Stimulated activated CD8-positive, alpha-beta memory T cell treated with anti-CD3 and anti-CD28 coated beads, Interleukin-15, amount 100 ng/mL, for 1 hour (primary cell): ENCODE data around the gene ANKS3.

Experiments used
- DNase-seq: peaks from one replicate; pipeline ENCODE4 v3.0.0-alpha.2; 2020; ENCODE audit warnings: low read depth

ANKS3 gene

DNA sequence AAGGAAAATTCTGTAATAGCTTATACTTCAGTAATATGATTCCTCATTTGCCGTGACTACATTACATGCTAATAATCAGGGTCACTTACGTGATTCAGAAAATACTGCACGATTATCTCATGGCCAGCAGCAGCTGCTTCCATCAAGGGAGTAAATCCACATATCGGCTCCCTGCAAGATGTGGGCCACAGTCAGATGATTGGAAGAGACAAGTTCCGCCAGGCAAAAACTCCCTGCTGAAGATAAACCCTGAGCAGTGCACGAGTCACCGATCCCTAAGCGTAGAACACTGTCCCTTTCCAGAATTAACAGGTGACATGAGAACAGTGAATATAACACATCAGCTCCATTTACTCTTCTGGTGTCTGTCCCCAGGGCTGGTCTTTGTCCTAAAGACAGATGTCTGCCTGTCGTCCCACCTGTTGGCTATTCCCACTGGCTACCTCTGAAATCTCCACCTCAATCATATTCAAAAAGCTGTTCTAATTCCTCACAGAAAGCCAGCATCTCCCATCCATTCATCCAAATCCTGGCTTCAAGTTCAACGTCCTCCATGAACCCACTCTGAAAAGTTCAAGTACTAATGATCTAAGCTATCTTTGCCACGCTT is 9.3 kb downstream of the ANKS3 start:
- no peak for DNase-seq

DNA sequence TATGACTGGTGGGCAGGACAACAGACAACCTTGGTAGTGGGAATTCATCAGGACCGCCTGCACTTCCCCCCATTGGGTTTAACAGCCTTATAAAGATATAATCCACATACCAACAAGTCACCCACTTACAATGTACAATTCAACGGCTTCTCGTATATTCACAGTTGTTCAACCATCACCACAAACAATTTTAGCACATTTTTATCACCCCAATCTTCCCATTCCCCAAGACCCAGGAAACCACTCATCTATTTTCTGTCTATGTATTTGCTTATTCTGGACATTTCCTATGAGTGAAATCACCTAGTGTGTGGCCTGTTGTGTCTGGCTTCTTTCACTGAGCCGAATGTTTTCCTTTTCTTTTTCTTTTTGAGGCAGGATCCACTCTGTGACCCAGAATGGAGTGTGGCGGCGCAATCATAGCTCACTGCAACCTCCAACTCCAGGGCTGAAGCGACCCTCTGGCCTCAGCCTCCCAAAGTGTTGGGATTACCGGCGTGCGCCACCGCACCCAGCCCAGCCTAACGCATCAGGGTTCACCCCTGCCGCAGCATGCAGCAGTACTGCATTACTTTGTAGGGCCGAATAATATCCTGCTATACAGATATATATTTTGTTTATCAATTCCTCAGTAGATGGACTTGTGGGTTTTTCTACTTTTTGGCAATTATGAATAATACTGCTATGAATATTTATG is 10.9 kb downstream of the ANKS3 start:
- DNase-seq = no peak

DNA sequence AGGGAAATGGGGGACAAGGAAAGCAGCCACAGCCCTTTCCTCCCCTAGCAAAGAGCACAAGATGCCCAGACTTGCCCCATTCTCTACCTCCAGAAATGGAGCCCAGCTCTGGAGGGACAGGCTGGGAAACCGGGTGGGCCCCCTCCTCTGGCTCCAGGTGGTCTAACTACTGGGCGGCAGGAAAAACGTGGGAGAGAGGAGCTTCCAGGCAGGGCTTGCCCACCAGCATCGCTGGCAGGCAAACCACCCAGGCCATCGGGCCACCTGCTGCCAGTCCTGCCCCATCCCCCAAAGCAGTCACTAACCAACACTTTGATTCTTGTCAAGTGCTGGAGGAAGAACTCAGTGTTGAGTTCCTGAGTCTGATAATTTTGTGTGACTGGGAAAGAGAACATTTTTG is 15.6 kb downstream of the ANKS3 start:
- DNase-seq = no peak

DNA sequence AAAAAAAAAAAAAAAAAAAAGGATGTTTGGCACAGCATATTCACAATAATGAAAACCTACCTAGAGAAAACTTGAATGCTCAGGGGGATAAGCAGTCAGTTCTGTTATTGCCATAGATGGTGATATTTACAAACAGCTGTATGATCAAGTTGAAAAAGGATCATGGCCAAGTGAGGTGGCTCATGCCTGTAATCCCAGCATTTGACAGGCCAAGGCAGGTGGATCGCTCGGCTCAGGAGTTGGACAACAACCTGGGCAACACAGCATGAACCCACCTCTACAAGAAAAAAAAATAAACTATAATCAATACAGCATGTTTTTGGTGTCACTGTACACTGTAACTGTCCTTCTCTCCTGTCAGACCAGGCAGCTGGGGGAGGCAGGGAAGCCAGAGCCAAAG is 19.1 kb downstream of the ANKS3 start:
- DNase-seq = no peak

DNA sequence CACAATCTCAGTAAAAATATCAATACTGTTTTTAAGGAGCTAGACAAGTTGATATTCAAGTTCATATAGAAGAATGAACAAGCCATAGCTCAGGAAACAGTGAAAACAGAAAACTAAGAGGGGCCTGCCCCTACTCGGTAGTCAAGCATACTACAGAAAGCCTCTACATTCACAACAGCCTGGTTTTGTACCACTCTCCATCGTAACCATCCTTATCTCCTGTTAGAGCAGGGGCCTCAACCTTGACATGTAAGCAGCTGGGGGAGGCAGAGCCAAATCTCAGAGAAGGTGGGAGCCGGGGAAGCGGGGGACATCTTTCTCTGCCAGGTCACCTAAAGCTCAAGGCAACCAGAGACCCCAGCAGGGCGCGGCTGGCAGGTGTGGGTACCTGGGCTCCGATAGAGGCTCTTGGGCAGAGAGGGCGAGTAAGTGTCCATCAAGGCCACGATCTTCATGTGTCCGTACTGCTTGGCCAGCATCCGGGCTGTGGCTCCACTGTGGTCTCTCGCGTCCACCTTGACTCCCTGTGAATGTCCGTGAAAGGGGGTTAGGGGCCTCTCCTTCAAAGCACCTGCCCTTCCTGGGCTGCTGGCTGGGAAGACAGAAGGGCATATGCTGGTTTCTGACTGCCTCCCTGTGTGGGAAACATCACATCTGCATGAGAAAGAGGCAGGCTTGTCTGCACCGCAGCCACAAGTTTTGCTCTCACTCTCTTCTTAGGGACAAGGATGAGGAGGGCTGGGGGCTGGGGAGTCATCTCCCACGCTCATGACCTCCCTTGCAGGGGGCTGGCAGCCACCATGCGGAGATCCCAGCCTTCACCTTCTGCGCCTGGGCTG is 20.2 kb downstream of the ANKS3 start:
- DNase-seq = no peak

DNA sequence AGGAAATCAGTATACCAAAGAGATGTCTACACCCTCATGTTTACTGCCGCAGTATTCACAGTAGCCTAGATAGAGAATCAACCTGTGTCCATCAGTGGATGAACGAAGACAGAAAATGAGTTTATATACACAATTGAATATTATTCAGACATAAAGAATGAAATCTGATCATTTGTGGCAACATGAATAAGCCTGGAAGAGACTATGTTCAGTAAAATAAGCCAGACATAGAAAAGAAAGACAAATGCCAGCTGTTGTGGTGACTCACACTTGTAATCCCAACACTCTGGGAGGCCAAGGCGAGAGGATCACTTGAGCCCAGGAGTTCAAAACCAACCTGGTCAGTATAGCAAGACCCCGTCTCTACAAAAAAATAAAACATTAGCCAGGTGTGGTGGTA is 24.6 kb downstream of the ANKS3 start:
- no peak for DNase-seq

DNA sequence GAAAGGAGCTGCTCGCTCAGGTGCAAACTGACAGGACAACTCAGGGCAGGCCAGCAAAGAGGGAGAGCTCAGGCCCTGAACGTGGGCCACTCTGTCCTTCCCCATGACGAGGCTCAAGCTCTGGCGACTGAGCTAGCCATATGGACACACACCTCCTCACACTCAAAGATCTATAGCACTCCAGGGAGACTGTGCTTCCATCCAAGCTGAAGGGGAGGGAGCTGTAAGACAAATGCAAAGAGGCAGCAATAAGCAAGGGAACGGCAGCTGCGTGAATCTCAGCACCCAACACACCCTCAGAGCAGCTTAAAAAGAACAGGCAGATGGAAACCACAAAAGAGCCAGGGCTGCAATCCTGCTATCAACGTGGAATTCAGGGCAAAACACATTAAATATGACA is 27.2 kb downstream of the ANKS3 start:
- no peak for DNase-seq

DNA sequence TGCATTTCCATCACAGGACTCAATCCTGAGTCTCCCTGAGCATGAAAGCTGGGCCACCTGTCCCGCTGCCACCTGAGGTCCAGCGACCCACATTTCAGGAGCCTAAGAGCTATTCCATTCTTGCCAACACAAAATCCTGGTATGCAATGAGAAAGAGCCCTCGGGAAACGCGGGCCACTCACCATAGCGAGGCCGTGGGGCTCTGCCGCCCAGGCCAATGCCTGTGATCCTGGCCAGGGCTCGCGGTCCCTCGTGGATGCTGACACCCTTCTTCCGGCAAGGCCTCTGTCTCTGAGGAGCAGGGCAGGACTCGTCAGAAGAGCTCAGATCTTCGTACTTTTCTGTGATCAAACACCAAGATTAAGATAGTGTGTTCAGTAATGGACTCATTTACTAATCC is 29.2 kb downstream of the ANKS3 start:
- no peak for DNase-seq

DNA sequence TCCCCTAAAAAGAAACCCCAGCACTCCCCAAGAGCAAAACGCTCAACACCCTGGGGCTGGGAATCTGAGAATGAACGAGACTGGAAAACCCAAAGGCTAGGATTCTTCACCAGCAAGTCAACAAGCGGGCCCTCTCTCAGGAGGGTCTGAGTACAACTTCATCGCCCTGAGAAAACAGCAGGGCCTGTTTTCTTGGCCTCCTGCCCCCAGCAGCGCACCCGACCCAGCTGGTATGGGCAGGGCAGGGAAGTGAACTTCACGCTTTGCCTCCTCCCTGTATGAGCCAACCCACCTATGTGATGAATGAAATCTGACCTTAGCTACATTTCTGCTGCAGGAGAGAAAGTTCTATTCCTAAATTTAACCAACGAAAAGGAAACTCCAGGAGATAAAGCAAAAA is 29.6 kb downstream of the ANKS3 start:
- no peak for DNase-seq

DNA sequence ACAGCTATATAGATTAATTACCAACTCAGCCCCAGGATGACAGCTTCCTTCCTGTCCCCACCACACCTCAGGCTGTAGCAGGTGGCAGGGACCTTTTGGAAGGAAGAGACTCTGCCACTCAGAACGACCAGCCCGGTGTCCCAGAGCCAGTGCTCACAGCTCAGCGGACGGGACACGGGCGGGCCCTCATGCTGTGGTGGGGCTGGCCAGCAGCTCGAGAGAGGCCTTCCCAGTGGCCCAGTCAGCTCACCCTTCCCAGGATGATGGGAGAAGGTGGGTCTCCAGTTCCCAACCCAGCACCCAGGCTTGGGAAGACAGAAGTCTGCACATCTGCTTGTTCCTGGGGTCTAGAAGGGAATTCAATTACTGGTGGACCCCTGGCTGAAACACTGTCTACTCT is 30.2 kb downstream of the ANKS3 start:
- no peak for DNase-seq

DNA sequence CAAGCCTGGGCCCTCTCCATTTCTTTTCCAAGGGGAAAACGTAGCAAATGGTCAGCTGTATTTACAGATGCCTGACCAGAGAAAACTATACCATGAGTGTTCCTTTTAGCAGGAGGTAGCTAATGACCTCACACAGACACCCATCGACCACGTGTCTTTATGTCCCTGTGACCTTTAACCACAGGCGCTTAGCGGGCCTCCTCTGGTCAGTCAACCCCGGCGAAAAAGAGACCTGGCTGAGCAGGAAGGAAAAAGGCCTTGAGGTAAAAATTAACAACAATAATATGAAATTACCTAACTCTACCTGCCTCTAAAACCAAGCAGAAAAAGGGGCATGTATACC is 31.6 kb downstream of the ANKS3 start:
- DNase-seq = no peak

DNA sequence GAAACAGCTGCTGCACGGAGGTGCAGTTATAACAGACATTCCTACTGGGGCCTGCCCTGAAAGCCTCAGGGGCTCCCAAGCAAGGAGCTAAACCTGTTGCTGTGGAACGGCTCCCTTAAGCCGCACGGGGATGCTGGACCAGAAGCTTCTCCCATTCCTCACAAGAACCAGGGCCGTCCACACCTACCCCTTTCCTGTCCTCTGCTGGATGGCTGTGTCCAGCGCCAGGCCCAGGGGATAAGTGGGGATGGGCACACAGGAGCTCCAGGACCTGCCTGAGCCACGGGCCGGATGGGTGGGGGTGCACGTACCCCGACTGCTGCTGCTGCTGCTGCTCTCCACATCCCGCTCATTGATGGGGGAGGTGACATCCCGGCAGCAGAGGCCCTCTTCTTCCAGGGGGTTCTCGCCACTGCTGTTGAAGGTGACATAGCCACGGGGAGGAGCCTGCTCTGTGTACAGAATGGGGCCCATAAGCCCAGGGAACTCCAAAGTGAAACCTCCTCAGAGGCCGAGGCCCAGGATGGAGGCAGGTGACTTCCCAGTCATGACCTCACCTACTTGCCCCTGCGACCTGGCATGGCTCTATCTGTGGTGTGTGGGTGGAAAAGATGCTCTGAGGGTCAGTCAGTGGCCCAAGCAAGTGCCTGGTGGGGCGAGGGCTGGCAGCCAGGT is 32.1 kb downstream of the ANKS3 start:
- DNase-seq = no peak

DNA sequence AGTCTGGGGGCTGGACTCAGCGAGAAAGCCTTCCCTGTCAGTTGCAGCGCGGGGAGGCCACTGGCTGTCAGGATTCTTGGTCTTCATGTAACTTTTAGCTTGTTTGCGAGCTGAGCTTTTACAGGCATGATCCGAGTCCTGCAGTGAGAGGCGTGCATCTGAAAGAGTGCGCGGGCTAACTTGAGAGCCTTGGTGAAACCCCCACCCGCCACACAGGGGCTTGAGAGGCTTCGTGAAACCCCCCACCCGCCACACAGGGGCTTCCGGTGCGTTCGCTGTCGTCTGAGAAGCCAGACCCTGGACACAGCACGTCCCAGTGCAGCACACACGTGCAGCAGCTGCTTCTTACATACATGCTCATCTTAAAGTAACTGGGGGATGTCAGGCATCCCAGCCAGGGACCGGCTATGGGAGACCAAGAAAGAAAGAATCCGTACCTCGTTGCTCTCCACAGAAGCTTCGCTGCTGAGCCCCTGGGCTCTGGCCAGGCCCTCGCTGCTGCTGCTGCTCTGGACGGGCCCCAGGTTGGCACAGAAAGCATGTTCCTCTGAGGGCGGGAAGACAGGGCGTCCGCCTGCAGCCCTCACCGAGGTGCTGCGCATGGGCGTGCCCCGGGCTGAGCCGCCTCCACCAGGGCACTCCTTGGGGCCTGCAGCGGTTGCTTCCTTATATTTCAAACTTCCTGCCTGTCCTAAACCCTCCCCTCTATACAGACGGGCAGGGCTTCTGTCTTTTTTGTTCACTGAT is 32.9 kb downstream of the ANKS3 start:
- DNase-seq = no peak

DNA sequence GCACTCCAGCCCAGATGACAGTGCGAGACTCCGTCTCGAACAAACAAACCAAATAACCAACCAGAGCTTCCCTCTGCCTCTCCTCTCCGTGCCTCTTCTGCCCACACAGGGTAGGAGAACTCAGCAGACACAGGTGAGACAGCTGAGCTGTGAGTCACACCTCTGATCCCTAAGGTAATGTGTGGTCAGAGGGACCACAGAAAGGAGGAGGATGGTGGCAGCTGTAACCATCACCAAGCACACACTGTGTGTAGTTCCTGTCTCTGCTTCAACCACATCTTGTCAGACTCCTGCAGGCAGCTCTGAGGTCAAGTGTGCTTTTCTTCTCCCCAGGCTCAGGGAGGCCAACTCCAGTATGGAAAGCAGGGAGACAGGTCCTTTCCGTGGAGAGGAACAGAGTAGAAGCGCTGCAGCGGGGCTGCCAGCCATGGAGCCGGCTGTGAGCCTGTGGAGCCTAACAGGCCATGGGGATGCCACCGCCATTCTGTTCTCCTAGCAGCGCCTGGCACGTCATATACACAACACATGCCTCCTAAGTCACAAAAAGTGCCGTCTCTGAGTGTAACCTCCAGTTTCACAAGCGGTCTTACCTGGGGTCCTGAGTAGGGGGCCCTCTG is 33.6 kb downstream of the ANKS3 start:
- no peak for DNase-seq

DNA sequence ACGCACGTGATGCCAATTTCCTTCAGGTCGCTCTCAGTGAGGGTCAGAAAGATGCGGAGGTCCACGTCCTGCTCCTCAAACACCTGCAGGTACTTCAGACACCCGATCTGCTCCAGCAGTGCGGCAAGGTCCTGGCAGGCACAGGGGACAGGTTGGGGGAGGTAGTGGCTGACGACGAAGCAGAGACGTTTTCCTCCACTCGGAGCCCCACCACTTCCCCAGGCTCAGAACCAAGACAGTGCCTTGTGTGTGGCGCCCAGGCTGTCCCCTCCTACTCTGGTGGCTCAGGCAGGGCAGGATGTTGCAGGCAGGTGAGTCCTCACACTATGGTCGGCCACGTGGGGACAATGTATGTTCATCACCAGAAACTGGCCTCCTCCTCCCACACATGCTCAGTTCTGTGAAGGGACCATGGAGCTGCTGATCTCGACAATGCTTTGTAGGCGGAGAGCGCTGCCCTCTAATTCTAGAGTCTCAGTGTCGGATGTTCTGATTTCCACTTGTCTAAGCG is 35.0 kb downstream of the ANKS3 start:
- no peak for DNase-seq

DNA sequence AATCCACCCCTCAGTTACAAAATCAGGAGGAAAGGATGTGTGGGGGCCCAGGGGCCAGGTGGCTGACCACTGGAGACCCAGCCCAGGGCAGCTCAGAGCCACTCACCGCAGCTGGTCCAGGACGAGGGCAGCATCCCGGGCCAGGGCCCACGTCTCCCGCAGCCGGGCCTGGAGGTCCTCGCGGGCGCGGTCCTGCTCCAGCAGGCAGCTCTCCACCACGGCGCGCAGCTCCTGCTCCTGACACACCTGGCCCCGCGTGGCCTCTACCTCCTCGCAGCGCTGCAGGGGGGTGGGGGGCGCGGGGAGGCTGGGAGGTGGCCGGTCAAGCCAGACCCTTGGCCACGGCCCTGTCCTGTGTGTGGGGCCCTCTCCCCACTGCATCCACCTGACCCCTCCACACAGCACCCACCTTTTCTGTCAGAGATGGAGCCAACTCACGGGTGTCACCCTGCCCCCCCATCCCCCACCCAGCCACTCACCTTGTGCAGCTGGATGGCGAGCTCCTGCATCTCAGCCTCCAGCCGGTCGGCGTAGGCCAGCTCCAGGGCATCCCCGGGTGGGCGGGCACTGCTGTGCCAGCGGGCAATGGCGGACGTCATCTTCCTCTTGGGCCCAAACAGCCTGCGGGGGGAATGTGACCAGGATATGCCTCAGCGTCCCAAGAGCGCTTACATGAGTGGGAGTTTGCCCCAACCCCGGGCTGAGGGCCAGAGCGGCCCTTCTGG is 35.6 kb downstream of the ANKS3 start:
- no peak for DNase-seq

DNA sequence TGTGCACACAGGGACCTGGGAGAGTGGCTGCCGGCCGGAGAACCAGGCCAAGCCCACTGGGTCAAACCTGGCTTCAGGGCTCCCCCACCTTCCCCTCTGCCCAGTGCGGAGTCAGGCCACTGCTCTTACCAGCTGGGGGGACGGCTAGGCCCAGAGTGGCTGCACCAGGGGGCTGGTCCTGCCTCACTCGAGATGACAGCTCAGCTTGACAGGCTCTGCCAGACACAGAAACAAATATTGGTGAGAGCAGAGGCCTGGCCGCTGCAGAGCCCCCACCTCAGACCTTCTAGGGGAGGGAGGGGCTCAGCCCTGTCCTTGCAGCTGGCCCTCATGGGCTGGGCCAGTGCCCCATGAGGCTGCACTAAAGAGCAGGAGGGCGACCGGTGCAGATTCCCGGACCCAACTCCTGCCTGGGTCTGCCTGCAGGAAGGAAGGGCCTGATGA is 36.2 kb downstream of the ANKS3 start:
- DNase-seq = no peak

DNA sequence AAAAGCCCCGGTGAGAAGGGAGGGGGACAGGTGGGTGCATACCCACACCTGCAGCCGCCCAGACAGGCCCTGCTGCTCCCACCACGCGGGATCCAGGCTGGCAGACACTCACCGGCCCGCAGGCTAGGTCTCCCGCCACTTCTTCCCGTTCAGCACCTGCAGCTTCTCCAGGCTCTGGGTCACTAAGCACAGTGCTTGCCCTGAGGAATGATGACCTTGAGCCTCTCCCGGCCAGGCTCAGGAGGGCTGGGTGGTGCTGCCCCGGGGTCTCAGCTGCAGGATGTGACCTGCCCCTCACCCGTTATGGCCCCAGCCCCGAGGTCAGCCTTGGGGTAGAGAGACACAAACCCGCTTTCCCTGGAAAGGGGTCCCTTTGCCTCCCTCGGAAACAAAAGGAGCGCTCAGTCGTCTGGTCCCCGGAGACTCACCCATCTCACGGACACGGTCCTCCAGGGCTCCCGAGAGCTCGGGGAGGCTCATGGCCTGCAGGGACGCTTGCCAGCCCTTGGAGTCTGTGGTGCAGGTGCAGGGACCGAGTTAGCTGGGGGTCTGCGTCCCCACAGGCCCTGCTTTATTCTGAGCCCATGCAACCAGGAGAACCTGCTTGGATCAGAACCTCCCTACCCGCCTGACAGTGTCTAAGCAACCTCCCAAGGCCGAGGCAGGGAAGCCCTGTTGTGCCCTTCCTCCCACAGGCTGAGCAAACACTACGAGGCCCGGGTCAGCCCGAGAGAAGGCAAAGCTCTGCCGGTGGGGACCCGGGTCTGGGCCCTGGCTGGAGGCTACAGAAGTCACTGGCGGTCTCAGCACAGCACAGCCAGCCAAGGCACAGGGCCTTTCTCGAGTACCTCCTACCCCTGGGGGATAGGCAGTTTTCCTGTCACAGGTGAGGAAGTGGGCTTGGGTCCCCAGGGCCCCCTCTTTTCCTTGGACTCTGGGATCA is 36.9 kb downstream of the ANKS3 start:
- no peak for DNase-seq

DNA sequence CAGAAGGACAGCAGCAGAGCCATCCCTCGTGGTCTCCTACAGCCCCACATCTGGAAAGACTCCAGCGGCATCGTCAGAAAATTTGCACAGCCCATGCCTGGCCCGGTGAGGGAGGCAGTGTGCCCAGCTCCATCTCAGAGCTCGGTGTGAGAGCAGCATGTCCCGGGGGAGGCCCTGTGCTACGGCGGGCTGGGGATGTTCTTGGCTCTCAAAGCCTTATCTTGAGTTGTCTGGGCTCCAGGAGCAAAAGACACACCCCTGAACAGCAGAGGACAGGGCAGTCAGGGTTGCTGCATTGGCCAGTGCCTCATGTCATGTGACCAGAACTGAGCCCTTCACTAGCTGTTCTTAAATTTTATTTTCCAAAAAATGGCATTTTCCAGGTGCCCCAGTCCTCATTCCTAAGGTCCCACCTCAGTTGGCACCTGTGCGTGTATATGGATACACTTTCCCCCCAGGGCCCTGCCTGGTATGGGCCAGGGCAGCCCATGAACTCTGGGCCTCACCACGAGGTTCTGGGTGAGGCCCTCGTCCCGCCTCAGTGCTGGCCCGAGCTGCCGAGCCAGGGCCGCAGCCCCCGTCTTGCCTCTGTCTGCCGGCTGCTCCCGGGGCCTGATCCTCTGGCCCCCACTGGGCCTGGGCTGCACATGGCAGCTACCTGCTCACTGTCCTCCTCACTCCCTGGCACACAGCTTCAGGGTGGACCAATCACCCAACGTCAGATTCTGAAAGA is 37.7 kb downstream of the ANKS3 start:
- no peak for DNase-seq
